Measurements from ENCODE around the gene FBXO36. TPM values are rescaled to one million over a fixed set of nuclear protein-coding genes. Genes with fewer than 3 reads are reported as not detected.

The FBXO36 gene
- polyA plus RNA-seq, 1 experiment, result 2.0 TPM

- CTCF ChIA-PET, result interaction anchor here (1.1 kb wide), 1 partner anchor 272 kb away, joined by 5 read pairs; no protein-coding TSS in a partner anchor
- POLR2A ChIA-PET, result no interaction called here
- TF ChIP-seq CTCF (IDR thresholded peaks at IDR 0.05; ENCODE audit: low read depth, low read length), result no peak
These were observed 34.9 kb upstream of the FBXO36 start for GRCh38 chr2:229887441-229887840.

GRCh38 chr2:229888031-229888430, 34.3 kb upstream of the FBXO36 start:
- CTCF ChIA-PET, result interaction anchor here (1.1 kb wide), 1 partner anchor 272 kb away, joined by 5 read pairs; no protein-coding TSS in a partner anchor
- POLR2A ChIA-PET, result no interaction called here

More at GRCh38 chr2:229887441-229887840, 34.9 kb upstream of the FBXO36 start:
- DNase-seq (ENCODE audit: low read depth, low spot score), result no peak
- H3K4me3 ChIP-seq (ENCODE audit: low read depth, low read length), result no peak overlapping the region
- no peak overlapping the region for H3K27ac ChIP-seq (ENCODE audit: low read depth, low read length)
- no peaks in the 10 kb centered on the region for H3K27me3 ChIP-seq (ENCODE audit: control insufficient read depth, insufficient read depth, low read length)
- no peaks in the 10 kb centered on the region for H3K9me3 ChIP-seq (ENCODE audit: control insufficient read depth, insufficient read depth, low read length)

GRCh38 chr2:229889023-229889422, 33.3 kb upstream of the FBXO36 start:
- Histone ChIP-seq H3K27ac (ENCODE audit: low read depth, low read length) (no peak overlapping the region), H3K9me3 (ENCODE audit: control insufficient read depth, insufficient read depth, low read length) (no peaks in the 10 kb centered on the region), H3K27me3 (ENCODE audit: control insufficient read depth, insufficient read depth, low read length) (no peaks in the 10 kb centered on the region), H3K4me3 (ENCODE audit: low read depth, low read length) (no peak overlapping the region)
- no peak for TF ChIP-seq CTCF (IDR thresholded peaks at IDR 0.05; ENCODE audit: low read depth, low read length)
- CTCF ChIA-PET, result no interaction called here
- no peak for DNase-seq (ENCODE audit: low read depth, low spot score)
- POLR2A ChIA-PET, result no interaction called here

More at GRCh38 chr2:229888031-229888430, 34.3 kb upstream of the FBXO36 start:
- no peak for TF ChIP-seq CTCF (IDR thresholded peaks at IDR 0.05; ENCODE audit: low read depth, low read length)
- Histone ChIP-seq H3K27ac (ENCODE audit: low read depth, low read length) (no peak overlapping the region), H3K9me3 (ENCODE audit: control insufficient read depth, insufficient read depth, low read length) (no peaks in the 10 kb centered on the region), H3K4me3 (ENCODE audit: low read depth, low read length) (no peak overlapping the region), H3K27me3 (ENCODE audit: control insufficient read depth, insufficient read depth, low read length) (no peaks in the 10 kb centered on the region)
- DNase-seq (ENCODE audit: low read depth, low spot score), result no peak

- ChIA-PET CTCF (interaction anchor here (0.6 kb wide), 1 partner anchor 32 kb away, joined by 3 read pairs; no protein-coding TSS in a partner anchor), POLR2A (no interaction called here)
- Histone ChIP-seq H3K9me3 (ENCODE audit: control insufficient read depth, insufficient read depth, low read length) (no peaks in the 10 kb centered on the region), H3K27ac (ENCODE audit: low read depth, low read length) (no peak overlapping the region), H3K4me3 (ENCODE audit: low read depth, low read length) (no peak overlapping the region), H3K27me3 (ENCODE audit: control insufficient read depth, insufficient read depth, low read length) (no peaks in the 10 kb centered on the region)
- DNase-seq (ENCODE audit: low read depth, low spot score), result no peak
- TF ChIP-seq CTCF (IDR thresholded peaks at IDR 0.05; ENCODE audit: low read depth, low read length), result no peak
These were observed 25.4 kb upstream of the FBXO36 start for GRCh38 chr2:229896857-229897256.

GRCh38 chr2:229899604-229900003, 22.7 kb upstream of the FBXO36 start:
- Histone ChIP-seq H3K4me3 (ENCODE audit: low read depth, low read length) (no peak overlapping the region), H3K9me3 (ENCODE audit: control insufficient read depth, insufficient read depth, low read length) (no peaks in the 10 kb centered on the region), H3K27ac (ENCODE audit: low read depth, low read length) (no peak overlapping the region), H3K27me3 (ENCODE audit: control insufficient read depth, insufficient read depth, low read length) (no peaks in the 10 kb centered on the region)
- TF ChIP-seq CTCF (IDR thresholded peaks at IDR 0.05; ENCODE audit: low read depth, low read length), result no peak
- DNase-seq (ENCODE audit: low read depth, low spot score), result no peak
- POLR2A ChIA-PET, result interaction anchor here (1.0 kb wide), 1 partner anchor 11 kb away, joined by 3 read pairs; no protein-coding TSS in a partner anchor
- CTCF ChIA-PET, result interaction anchor here (0.6 to 1.3 kb wide), 4 partner anchors 11 to 167 kb away, joined by 3 to 4 read pairs (median 4); no protein-coding TSS in a partner anchor
